Measurements from ENCODE around the gene TFE3. TPM values are rescaled to one million over a fixed set of nuclear protein-coding genes. Genes with fewer than 3 reads are reported as not detected.

TFE3 gene
- total RNA-seq = 10 to 100 TPM; 38.6 to 45.6 TPM

GRCh38 chrX:49043220-49043986, at the start of gene TFE3:
Gene TFE3, minus strand, starts transcription at chrX:49043357. Its CDS starts 131 bp downstream, at chrX:49043226.
- H3K27ac Mint-ChIP-seq = peak within 1 kb of the TSS; percentile 85 to 95
- peaks cover 28 to 39% of the 10 kb centered on the region in 2 donors for H3K4me1 Mint-ChIP-seq (ENCODE audit: low read depth in 2 of 2)
- peak within 1 kb of the TSS; percentile 94 for H3K4me3 Mint-ChIP-seq
- DNase-seq (ENCODE audit: low spot score) = peak; percentile 95
- no peaks in the 10 kb centered on the region for H3K9me3 Mint-ChIP-seq
- no peaks in the 10 kb centered on the region for H3K36me3 Mint-ChIP-seq
- ATAC-seq = peak; percentile 95
- no peaks in the 10 kb centered on the region for H3K27me3 Mint-ChIP-seq

- Mint-ChIP-seq H3K27me3 (no peaks in the 10 kb centered on the region), H3K4me1 (ENCODE audit: low read depth in 2 of 2) (no peaks in the 10 kb centered on the region), H3K27ac (no peak overlapping the region), H3K36me3 (no peaks in the 10 kb centered on the region), H3K9me3 (no peaks in the 10 kb centered on the region), H3K4me3 (no peak overlapping the region)
- DNase-seq (ENCODE audit: low spot score) (no peak), ATAC-seq (no peak)
Measured at GRCh38 chrX:49089553-49089952, 46.4 kb upstream of the TFE3 start.

- H3K27me3 Mint-ChIP-seq = peaks cover 0 to 2% of the 10 kb centered on the region in 2 donors
- DNase-seq (ENCODE audit: low spot score) (no peak), ATAC-seq (no peak)
- H3K27ac Mint-ChIP-seq = peak overlapping the region in 1 of 2 donors; percentile 61
- peaks cover 11 to 16% of the 10 kb centered on the region in 2 donors for H3K4me1 Mint-ChIP-seq (ENCODE audit: low read depth in 2 of 2)
- no peaks in the 10 kb centered on the region for H3K36me3 Mint-ChIP-seq
- no peaks in the 10 kb centered on the region for H3K9me3 Mint-ChIP-seq
- H3K4me3 Mint-ChIP-seq = peak overlapping the region; percentile 49
Measured at GRCh38 chrX:49082271-49082871, 39.2 kb upstream of the TFE3 start.

GRCh38 chrX:49079489-49080428, 36.6 kb upstream of the TFE3 start, which contains the start of gene WDR45:
Gene WDR45, minus strand, starts transcription at chrX:49079887. Its CDS starts 1,792 bp downstream, at chrX:49078095.
- DNase-seq (ENCODE audit: low spot score) (peak; percentile 81), ATAC-seq (peak; percentile 85 to 89)
- Mint-ChIP-seq H3K36me3 (no peaks in the 10 kb centered on the region), H3K27ac (peak within 1 kb of the TSS; percentile 89 to 91), H3K9me3 (no peaks in the 10 kb centered on the region), H3K4me3 (peak within 1 kb of the TSS; percentile 94), H3K27me3 (peaks cover 0 to 2% of the 10 kb centered on the region in 2 donors), H3K4me1 (ENCODE audit: low read depth in 2 of 2) (peaks cover 11 to 16% of the 10 kb centered on the region in 2 donors)

- Mint-ChIP-seq H3K36me3 (no peaks in the 10 kb centered on the region), H3K4me1 (ENCODE audit: low read depth in 2 of 2) (peaks cover 16 to 23% of the 10 kb centered on the region in 2 donors), H3K27ac (peak overlapping the region in 1 of 2 donors; percentile 91), H3K27me3 (peaks cover 0 to 2% of the 10 kb centered on the region in 2 donors), H3K9me3 (no peaks in the 10 kb centered on the region), H3K4me3 (no peak overlapping the region)
- no peak for DNase-seq (ENCODE audit: low spot score)
- ATAC-seq = no peak
Measured at GRCh38 chrX:49077941-49078340, 34.8 kb upstream of the TFE3 start.

GRCh38 chrX:49075347-49075746, 32.2 kb upstream of the TFE3 start:
- no peak overlapping the region for H3K27ac Mint-ChIP-seq
- H3K27me3 Mint-ChIP-seq = peaks cover 0 to 2% of the 10 kb centered on the region in 2 donors
- H3K4me1 Mint-ChIP-seq (ENCODE audit: low read depth in 2 of 2) = peaks cover 22 to 25% of the 10 kb centered on the region in 2 donors
- no peaks in the 10 kb centered on the region for H3K36me3 Mint-ChIP-seq
- H3K4me3 Mint-ChIP-seq = no peak overlapping the region
- H3K9me3 Mint-ChIP-seq = no peaks in the 10 kb centered on the region
- DNase-seq (ENCODE audit: low spot score) = no peak
- ATAC-seq = no peak

GRCh38 chrX:49073601-49074575, 30.7 kb upstream of the TFE3 start, which contains the start of gene PRAF2:
Gene PRAF2, minus strand, starts transcription at chrX:49074002. Its CDS starts 15 bp downstream, at chrX:49073987.
- peak within 1 kb of the TSS; percentile 71 to 83 for H3K27ac Mint-ChIP-seq
- no peaks in the 10 kb centered on the region for H3K9me3 Mint-ChIP-seq
- H3K36me3 Mint-ChIP-seq = no peaks in the 10 kb centered on the region
- DNase-seq (ENCODE audit: low spot score) (peak; percentile 91), ATAC-seq (peak; percentile 94 to 97)
- peaks cover 15 to 18% of the 10 kb centered on the region in 2 donors for H3K4me1 Mint-ChIP-seq (ENCODE audit: low read depth in 2 of 2)
- peak within 1 kb of the TSS; percentile 86 for H3K4me3 Mint-ChIP-seq
- H3K27me3 Mint-ChIP-seq = peaks cover 0 to 2% of the 10 kb centered on the region in 2 donors

GRCh38 chrX:49072712-49073095, 29.5 kb upstream of the TFE3 start:
- Mint-ChIP-seq H3K27me3 (peaks cover 0 to 2% of the 10 kb centered on the region in 2 donors), H3K4me1 (ENCODE audit: low read depth in 2 of 2) (peaks cover 11 to 13% of the 10 kb centered on the region in 2 donors), H3K27ac (peak overlapping the region; percentile 71 to 83), H3K4me3 (peak overlapping the region; percentile 86), H3K9me3 (no peaks in the 10 kb centered on the region), H3K36me3 (no peaks in the 10 kb centered on the region)
- DNase-seq (ENCODE audit: low spot score) (no peak), ATAC-seq (no peak)

- ATAC-seq = no peak
- DNase-seq (ENCODE audit: low spot score) = no peak
- H3K9me3 Mint-ChIP-seq = no peaks in the 10 kb centered on the region
- peak overlapping the region; percentile 86 for H3K4me3 Mint-ChIP-seq
- peaks cover 0 to 2% of the 10 kb centered on the region in 2 donors for H3K27me3 Mint-ChIP-seq
- no peaks in the 10 kb centered on the region for H3K36me3 Mint-ChIP-seq
- H3K4me1 Mint-ChIP-seq (ENCODE audit: low read depth in 2 of 2) = peaks cover 11 to 13% of the 10 kb centered on the region in 2 donors
- peak overlapping the region in 1 of 2 donors; percentile 31 for H3K27ac Mint-ChIP-seq
Measured at GRCh38 chrX:49071877-49072711, 28.9 kb upstream of the TFE3 start.

- ATAC-seq (no peak), DNase-seq (ENCODE audit: low spot score) (no peak)
- peaks cover 0 to 2% of the 10 kb centered on the region in 2 donors for H3K27me3 Mint-ChIP-seq
- peak overlapping the region in 1 of 2 donors; percentile 62 for H3K27ac Mint-ChIP-seq
- H3K9me3 Mint-ChIP-seq = no peaks in the 10 kb centered on the region
- H3K4me3 Mint-ChIP-seq = no peak overlapping the region
- H3K36me3 Mint-ChIP-seq = no peaks in the 10 kb centered on the region
- peaks cover 11 to 13% of the 10 kb centered on the region in 2 donors for H3K4me1 Mint-ChIP-seq (ENCODE audit: low read depth in 2 of 2)
Measured at GRCh38 chrX:49070988-49071387, 27.8 kb upstream of the TFE3 start.

GRCh38 chrX:49069038-49069437, 25.9 kb upstream of the TFE3 start:
- Mint-ChIP-seq H3K27me3 (peaks cover 0 to 2% of the 10 kb centered on the region in 2 donors), H3K4me1 (ENCODE audit: low read depth in 2 of 2) (peaks cover 11 to 13% of the 10 kb centered on the region in 2 donors), H3K4me3 (no peak overlapping the region), H3K9me3 (no peaks in the 10 kb centered on the region), H3K36me3 (no peaks in the 10 kb centered on the region), H3K27ac (no peak overlapping the region)
- no peak for ATAC-seq
- DNase-seq (ENCODE audit: low spot score) = no peak

Data from natural killer cell treated with Interleukin-12 subunit alpha and Interleukin-12 subunit beta and Interleukin-15 and Interleukin-18, amount 100 ng/mL, for 72 hours (primary cell).